T1000 (cell line): ENCODE results near the gene STK32A.
"Not testable (repeated sequence)": the region's sequence is repeated elsewhere in the genome, so short reads cannot be mapped to it uniquely, and the experiment has no call there.

Experiments
- DNase-seq: peaks from one replicate; lab custom pipeline; 2025; ENCODE audit warnings: mixed read lengths; lab: John Stamatoyannopoulos, UW

The STK32A gene

DNA sequence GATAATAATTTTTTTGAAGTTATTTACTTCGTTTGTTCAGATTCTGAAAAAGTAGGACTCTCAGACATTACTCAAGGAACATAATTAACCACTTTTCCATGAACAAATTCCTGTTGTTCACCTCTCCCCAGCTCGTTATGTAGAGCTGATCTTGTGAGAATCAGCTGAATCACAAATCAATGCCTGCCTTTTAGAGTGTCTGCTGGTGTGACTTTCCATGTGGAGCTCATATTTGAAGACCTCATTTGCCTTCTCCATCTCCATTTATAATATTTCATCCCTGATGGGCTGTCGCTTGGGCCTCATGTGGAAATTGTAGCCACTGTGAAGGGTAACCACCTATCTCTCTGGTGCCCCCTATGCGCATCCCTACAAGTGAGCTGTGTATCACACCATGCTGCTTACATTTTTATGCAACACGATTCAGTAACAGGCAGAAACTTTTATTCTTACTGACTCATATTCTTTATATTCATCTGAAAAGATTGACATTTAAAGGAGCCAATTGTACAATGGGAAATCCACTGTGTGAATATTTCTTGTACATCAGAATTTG is 111.3 kb downstream of the STK32A start:
- DNase-seq = no peak

DNA sequence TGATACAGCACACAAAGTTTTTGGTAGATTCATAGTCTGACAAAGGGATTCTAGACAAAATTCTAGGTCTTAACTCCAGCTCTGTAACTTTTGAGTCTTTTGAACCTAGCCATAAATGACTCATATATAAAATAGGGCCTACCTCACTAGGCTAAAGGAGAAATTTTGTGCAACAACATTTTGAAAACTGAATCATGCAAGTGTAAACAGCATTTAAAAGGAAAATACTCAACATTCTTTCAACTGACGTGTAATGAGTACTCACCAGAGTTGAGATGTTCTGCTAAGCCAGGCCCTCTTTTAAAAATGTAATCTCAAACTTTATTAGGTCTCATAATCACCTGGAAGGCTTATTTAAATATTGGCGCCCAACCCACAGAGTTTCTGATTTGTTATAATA is 113.2 kb downstream of the STK32A start:
- DNase-seq = no peak

- DNase-seq = no peak
Measured at GRCh38 chr5:147348451-147348850, 113.6 kb downstream of the STK32A start.

GRCh38 chr5:147349241-147349640 is 114.4 kb downstream of the STK32A start:
- DNase-seq = no peak

DNA sequence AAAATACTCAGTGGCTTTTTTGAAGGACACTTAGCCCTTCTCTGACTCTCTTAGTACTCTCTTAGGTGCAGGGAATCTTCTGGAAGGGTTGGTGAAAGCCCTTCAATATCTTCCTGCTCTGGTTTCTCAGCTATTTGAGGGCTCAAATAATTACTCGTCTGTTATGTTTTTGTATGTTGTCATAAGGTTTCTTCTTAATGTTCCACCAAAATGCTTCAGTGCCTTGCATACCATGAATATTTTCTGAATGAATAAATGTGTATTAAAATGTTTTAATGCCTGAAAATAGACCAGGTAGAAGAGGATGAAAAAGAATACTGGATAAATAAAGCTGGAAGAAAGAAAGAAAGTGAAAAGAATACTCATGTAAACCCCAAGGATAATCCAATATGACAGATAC is 124.3 kb downstream of the STK32A start:
- DNase-seq = no peak

DNA sequence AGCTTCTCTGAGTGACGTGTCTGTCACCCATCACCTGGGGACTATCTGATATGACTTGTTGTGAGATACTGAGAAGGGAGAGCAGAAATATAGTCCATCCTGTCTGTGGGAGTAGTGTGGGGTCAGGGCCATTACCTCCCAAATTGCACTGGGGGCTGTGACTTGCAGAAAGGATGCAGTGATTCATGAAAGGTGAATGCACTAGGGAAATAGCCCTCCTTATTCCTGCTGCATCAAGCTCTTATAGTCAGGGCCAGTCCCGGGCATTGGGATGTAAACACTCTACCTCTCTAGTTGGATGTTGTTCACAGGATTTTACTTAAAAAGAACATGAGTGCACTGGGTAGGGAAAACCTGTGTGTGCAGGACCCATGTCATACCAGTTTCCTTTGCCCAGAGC is 124.8 kb downstream of the STK32A start:
- no peak for DNase-seq

- no peak for DNase-seq
Measured at GRCh38 chr5:147360816-147361215, 126.0 kb downstream of the STK32A start.

DNA sequence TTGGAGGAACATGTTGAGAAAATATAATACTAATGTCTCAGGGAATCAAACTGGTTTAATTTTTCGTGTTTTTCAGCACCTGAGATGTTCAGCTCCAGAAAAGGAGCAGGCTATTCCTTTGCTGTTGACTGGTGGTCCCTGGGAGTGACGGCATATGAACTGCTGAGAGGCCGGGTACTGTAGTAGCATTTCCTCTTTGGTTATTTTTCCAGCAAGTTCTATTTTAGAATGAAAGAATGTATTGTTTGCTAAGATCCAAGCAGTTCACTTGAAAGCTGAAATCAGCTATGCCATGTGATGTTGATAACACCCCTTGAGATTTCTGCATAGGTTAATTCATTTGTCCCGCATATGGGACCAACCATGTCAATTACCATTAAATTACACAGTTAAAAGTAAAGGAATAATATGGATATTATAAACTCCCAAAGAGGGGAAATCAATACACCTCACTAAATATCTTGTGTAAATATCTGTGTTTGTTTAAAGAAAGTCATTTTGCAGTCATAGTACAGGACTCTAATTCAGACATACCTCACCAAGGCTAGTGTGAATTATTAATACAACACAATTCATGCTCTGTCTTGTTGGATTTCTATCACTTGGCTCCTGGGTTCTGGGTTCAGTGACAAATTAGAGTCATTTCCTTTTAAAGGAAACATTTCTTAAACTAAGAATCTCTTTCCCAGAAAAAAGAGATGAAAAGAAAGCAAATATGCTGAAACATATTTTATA is 126.8 kb downstream of the STK32A start:
- DNase-seq = no peak

DNA sequence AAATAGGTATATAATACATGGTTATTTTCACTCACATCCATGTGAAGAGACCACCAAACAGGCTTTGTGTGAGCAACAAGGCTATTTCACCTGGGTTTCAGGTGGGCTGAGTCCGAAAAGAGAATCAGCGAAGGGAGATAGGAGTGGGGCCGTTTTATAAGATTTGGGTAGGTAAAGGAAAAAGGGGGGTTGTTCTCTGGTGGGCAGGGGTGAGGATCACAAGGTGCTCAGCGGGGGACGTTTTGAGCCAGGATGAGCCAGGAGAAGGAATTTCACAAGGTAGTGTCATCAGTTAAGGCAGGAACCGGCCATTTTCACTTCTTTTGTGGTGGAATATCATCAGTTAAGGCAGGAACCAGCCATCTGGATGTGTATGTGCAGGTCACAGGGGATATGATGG is 132.6 kb downstream of the STK32A start:
- not testable (repeated sequence) for DNase-seq

GRCh38 chr5:147369742-147370374 is 135.0 kb downstream of the STK32A start:
- DNase-seq = no peak

- no peak for DNase-seq
Measured at GRCh38 chr5:147371290-147371689, 136.5 kb downstream of the STK32A start.

DNA sequence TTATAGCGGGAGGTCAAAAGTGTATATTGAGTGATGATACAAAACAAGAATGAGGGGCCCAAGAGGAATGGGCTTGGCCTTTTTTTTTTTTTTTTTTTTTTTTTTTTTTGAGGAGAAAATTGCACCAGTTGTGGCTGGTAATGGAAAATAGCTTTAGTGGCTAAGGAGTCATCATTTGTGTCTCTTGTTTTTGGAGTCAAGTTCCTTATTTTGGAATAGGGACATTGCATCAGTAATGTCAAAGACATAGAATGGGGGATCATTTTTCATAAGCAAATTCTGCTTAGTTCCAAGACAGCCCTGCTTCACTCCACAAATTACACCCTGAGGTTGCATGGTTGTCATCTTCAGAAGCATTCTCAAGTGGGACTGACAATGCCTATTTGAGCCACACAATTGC is 137.4 kb downstream of the STK32A start:
- DNase-seq = no peak

- DNase-seq = no peak
Measured at GRCh38 chr5:147373328-147373727, 138.5 kb downstream of the STK32A start.

- no peak for DNase-seq
Measured at GRCh38 chr5:147375151-147375550, 140.3 kb downstream of the STK32A start.

DNA sequence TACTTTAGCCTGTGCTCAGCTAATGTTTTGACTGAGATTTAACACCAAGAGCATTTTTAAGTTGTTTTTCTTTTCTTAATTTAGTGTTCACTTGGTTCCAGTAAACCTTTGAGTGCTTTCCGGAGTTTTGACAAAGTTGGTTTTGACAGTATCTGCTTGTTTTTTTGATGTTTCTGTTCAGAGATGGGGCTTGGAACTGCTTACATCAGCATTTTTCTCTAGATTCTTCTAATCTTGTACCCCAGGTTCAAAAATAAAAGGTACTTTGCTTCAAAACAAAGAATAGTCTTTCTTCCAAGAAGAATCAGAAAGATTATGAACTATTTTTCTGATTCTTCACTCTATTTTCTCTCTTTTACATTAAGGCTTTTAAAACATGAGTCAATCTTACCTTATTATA is 142.9 kb downstream of the STK32A start:
- no peak for DNase-seq

DNA sequence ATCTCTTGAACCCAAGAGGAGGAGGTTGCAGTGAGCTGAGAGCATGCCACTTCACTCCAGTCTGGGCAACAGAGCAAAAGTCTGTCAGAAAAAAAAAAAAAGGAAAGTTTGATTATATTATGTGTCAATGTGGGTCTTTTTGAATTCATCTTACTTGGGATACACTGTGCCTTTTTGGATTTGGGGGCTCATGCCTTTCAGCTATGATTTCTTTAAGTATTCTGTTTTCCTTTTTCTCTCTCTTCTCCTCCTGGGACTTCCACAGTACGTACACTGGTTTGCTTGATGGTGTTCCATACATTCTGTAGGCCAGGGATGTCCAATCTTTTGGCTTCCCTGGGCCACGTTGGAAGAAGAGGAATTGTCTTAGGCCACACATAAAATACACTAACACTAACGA is 146.7 kb downstream of the STK32A start:
- DNase-seq = no peak

DNA sequence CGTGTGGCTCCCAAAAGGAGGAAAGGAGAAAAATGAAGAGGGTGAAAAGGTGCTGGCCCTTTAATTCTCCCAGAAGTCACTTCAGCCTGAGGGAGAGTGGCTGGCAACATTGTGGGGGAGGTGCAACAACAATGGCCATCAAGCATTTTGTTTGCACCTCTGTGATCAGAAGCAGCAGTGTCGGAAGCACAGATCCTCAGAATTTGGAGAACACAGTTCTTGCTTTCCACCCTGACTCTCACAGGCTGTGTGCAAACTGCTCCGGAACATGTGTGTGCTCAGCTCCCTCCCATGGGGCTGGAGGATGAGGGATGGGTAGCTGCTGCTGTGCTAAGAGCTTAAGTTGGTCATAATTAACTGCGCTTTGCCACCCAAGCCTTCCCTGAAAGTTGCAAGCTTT is 147.9 kb downstream of the STK32A start:
- DNase-seq = no peak

DNA sequence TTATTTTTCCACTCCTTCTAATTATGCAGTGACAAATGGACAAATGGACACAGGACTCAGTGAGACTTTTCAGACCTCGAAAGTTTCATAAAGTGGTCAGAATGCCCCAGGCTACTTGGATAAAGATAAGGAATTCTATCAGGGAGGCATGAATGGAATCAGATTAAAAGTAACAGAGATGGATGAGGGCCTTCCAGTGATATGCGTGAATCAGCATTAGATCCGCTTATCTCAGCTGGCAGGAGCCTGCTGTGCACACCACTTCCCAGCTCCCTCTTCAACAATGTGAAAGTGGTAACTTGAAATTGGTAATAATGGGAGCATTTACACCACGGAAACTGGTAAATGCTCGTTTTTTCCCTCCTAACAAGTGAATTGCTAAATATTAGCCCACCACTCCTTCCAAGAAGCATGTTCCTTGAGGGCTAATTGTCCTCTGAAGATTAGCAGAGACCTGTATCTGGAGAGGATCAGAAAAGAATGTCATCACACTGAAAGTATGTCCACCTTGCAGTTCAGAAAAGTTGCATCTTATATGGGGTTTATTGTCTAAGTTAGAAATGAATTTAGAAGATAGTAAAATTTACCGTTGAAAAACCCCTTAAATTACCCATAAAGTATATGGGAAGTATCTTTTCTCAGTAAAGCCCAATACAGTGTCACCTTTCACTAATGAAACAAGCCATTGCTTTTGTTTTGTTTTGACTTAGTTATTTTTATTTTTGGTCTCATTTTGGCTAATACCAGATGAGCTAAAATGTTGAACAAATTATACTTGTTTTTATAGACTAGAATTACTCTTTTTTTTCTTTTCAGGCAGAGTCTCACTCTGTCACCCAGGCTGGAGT is 149.7 kb downstream of the STK32A start:
- no peak for DNase-seq

- no peak for DNase-seq
Measured at GRCh38 chr5:147387109-147387508, 152.3 kb downstream of the STK32A start.

DNA sequence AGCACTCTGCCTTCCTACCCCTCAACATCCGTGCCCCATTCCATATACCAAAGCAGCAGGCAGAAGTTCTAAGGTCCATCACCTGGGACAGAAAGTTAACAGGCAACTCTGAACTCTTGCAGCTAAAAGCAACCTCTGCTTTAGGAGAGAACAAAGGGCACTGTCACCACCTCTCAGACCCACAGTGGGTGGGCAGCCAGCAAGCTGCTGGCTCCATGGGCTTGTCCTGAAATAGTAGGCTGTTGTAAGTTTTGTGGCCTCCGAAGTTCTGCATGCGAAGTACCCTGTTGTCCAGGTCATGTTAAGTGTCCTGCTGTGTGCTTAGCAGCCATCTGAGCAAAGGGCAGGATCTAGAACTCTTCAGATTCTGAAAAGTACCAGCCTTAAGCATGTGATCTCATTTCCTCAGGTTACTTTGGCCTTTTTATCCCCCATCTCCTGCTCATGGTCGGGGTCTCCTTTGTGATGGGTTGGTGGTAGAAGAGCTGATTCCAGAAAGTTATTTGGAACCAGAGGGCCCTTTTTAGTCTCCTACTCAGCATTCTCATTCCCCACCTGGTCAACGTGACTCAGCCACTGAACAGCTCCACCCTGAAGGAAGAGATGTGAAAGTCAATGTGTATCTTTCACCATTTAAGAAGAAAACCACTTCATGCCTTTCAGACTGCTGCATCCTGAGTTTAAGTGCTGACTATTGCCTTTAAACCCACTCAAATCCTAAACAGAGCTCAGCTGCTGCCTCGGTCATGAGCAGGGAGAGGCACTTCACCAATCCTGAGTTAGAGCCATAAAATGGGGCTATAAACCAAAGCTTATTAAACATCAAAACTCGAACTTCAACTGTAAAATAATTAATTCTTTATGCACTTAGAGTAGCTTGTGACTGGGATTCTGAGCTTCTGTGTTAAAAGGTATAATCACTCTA is 153.6 kb downstream of the STK32A start:
- no peak for DNase-seq

DNA sequence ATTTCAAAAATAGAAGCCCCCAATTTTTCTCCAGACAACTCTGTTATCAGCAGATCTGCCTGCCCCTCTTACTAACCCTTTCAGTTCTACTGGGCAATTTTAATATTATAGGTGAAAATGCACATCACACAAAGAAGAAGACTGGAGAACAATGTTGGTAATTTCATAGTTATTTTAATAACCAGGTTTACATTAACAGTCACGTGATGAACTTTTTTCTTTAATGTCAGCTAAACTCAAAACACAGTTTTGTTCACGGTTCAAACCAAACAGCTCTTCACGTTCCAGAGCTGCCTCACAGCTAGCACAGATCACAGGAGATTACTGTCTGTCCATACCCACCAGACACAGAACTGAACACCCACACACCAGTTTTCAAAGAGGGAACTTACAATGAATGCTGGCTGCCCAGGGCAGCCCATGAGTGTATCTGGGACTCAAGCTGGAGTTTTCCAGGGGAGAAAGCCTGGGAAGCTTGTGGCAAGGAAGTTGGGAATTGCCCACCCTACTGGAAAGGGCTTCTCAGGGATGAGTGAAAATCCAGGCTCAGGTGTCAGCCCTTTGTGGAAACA is 155.9 kb downstream of the STK32A start:
- DNase-seq = no peak
